SK-N-SH (cell line): ENCODE measurements around the gene DYRK2.

Experiments
- EP300 ChIP-seq, 2 experiments: IDR thresholded peaks; 2 replicates each; pipeline versions ENCODE4 v1.4.0 to v1.6.1; 2012; ENCODE audit warnings: borderline replicate concordance in 1 of 2, low read depth in 1 of 2, low read length in 1 of 2
- EZH2phosphoT487 ChIP-seq: fragments of 200-600 bp; sonication (generic); IDR thresholded peaks from 2 replicates; pipeline ENCODE4 v1.6.1; 2017; ENCODE audit warnings: low read depth, mixed run types, mild to moderate bottlenecking, antibody characterized with exemption, moderate library complexity, borderline replicate concordance
- JUND ChIP-seq: IDR thresholded peaks from 2 replicates; pipeline ENCODE4 v1.4.0; 2012
- POLR2AphosphoS5 ChIP-seq: IDR thresholded peaks from 2 replicates; pipeline ENCODE4 v1.6.1; 2012; ENCODE audit warnings: low read depth, low read length
- RFX5 ChIP-seq: IDR thresholded peaks from 2 replicates; pipeline ENCODE4 v1.6.1; 2012; ENCODE audit warnings: mild to moderate bottlenecking, improper control_type of control experiment, low read length
- TAF1 ChIP-seq: IDR thresholded peaks from 2 replicates; pipeline ENCODE4 v1.6.1; 2012; ENCODE audit warnings: low read depth, mild to moderate bottlenecking, low read length, moderate library complexity, borderline replicate concordance
- TEAD4 ChIP-seq: IDR thresholded peaks from 2 replicates; pipeline ENCODE4 v1.4.0; 2012; ENCODE audit warnings: mild to moderate bottlenecking, borderline replicate concordance; ENCODE audit not compliant: insufficient read depth
- TF ChIP-seq, protein P1 (sequence below): fragments of 200-600 bp; sonication (generic); IDR thresholded peaks from 2 replicates; pipeline ENCODE4 v1.6.1; 2017; ENCODE audit warnings: antibody characterized with exemption, mild to moderate bottlenecking, moderate library complexity
- TF ChIP-seq, protein P2 (sequence below): fragments of 150-350 bp; IDR thresholded peaks from 2 replicates; pipeline ENCODE4 v1.6.1; 2016; ENCODE audit warnings: mild to moderate bottlenecking, low read depth, low read length
- TF ChIP-seq, protein P3 (sequence below): IDR thresholded peaks from 2 replicates; pipeline ENCODE4 v1.4.0; 2012; ENCODE audit warnings: low read depth

DNA sequence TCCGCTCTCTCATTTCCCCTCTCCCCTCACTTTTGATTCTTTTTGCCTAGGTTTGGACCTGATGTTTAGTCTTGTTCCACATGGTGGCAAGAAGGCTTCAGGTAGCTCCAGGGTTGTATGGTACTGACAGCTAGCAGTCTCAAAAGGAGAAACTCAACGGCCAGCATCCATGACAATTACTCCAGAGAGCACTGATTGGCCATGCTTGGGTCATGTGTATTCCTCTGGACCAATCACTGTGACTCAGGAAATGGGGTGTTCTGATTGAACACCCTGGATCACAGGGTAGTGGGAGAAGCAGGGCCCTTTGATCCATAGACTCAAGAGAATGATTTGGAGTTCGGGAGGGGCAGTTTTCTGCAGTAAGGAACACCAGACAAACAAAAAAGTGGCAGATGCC lies 45.3 kb downstream of the DYRK2 start:
- TF ChIP-seq, protein P1, sequence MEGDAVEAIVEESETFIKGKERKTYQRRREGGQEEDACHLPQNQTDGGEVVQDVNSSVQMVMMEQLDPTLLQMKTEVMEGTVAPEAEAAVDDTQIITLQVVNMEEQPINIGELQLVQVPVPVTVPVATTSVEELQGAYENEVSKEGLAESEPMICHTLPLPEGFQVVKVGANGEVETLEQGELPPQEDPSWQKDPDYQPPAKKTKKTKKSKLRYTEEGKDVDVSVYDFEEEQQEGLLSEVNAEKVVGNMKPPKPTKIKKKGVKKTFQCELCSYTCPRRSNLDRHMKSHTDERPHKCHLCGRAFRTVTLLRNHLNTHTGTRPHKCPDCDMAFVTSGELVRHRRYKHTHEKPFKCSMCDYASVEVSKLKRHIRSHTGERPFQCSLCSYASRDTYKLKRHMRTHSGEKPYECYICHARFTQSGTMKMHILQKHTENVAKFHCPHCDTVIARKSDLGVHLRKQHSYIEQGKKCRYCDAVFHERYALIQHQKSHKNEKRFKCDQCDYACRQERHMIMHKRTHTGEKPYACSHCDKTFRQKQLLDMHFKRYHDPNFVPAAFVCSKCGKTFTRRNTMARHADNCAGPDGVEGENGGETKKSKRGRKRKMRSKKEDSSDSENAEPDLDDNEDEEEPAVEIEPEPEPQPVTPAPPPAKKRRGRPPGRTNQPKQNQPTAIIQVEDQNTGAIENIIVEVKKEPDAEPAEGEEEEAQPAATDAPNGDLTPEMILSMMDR = no peak
- TF ChIP-seq EZH2phosphoT487 = no peak
- no peak for TF ChIP-seq JUND
- no peak for TF ChIP-seq TAF1
- TF ChIP-seq, protein P2, sequence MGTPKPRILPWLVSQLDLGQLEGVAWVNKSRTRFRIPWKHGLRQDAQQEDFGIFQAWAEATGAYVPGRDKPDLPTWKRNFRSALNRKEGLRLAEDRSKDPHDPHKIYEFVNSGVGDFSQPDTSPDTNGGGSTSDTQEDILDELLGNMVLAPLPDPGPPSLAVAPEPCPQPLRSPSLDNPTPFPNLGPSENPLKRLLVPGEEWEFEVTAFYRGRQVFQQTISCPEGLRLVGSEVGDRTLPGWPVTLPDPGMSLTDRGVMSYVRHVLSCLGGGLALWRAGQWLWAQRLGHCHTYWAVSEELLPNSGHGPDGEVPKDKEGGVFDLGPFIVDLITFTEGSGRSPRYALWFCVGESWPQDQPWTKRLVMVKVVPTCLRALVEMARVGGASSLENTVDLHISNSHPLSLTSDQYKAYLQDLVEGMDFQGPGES = no peak
- TF ChIP-seq EP300 (IDR thresholded peaks at IDR 0.05; ENCODE audit: borderline replicate concordance in 1 of 2, low read depth in 1 of 2, low read length in 1 of 2) = no peak
- TF ChIP-seq, protein P3, sequence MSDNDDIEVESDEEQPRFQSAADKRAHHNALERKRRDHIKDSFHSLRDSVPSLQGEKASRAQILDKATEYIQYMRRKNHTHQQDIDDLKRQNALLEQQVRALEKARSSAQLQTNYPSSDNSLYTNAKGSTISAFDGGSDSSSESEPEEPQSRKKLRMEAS = no peak
- TF ChIP-seq POLR2AphosphoS5 = no peak
- no peak for TF ChIP-seq TEAD4
- TF ChIP-seq RFX5 = no peak
